Measurements from ENCODE around the gene WNT5B. TPM values are rescaled to one million over a fixed set of nuclear protein-coding genes. Genes with fewer than 3 reads are reported as not detected.
A peak's percentile ranks its signal among the peaks of the same experiment; 100 is the strongest.

Gene WNT5B
- total RNA-seq, result 7.3 TPM

DNA sequence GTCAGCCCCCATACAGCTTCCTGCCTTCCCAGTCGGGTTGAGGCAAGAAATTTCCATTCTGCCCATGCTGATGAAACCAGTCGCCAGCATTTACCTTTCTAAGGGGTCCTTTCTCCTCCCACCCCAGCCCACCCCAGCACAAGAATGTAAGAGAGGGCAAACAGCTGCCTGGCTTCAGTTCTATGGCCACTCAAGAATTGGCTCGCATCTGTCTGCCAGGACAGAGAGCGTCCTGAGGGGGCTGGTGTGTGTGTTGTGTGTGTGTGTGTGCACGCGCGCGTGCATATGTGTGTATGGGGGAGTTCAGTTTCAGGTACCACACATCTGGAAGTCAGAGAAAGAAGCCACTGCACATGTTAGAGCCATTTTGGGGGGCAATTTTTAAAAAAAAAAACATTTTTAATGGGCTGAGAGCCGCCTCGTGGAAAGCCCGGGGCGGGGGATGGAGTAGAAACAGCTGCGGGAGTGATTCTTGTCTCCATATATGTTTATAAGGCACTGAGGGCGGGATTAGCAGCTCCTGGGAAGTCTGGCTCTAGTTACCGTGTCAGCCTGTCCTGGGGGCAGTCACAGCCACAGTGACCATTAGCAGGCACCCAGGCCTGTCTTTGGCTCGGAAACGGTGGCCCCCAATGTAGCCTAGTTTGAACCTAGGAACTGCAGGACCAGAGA lies at the start of gene WNT5B:
TSS of gene WNT5B (plus strand) at position 566 of the 672 bp plus-strand sequence. CDS start 2,124 bp downstream, outside the sequence.
- no peak for DNase-seq (ENCODE audit: low spot score)

DNA sequence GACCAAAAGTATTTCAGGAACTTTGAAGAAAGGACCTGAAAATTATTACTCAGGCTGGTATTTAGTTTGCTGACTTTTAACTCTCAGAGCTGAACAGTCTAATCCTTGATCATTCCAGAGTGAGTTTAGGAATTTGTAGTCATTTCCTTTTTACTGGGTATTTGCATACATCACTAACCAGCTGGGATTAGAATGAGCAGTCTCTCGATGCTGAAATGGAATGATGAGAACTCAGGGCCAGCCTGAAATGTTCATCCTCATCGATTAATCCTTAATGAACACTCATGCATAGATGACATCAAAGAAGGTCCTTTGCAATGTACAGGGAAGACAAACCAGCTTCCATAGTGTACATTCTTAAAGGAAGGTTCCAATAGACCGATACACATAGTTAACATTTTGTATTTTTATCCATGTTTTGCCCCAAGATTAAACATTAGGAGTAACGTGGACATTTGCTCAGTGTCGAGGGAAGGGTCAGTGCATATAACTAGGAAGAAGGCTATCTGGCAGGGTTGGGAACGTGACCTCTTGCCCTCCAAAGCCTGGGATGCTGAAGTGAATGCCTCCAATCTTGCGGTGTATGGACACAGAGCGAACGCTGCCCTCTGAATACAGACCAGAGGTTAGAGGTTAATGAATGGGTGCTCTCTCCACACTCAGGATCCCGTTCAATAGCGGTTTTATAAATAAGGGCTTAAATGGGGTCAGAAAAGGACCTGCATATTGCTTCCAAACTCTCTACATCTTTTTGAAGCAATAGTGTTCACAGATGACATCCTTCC lies 49.2 kb upstream of the WNT5B start:
- DNase-seq (ENCODE audit: low spot score), result no peak

DNA sequence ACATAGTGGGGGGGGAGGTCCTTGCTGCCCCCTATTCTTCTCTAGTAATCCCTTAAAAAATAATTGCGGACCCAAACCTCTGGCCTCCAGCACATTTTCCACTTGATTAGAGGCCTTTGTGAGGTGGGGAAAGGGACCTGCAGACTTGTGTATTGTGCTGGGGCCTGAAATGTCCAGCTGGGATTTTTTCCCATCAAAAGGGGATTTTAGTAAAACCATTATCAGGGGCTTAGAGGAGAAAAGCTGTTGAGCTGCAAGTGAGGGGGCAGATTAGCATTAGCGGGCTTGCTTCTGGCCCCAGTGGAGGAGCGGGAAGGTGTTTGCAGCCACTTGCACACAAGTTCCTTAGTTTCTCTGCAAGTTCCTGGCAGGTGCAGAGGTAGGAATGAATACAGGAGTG lies 48.5 kb upstream of the WNT5B start:
- no peak for DNase-seq (ENCODE audit: low spot score)

GRCh38 chr12:1581973-1582708 lies 46.9 kb upstream of the WNT5B start:
- no peak for DNase-seq (ENCODE audit: low spot score)

- no peak for DNase-seq (ENCODE audit: low spot score)
These were observed 46.4 kb upstream of the WNT5B start for GRCh38 chr12:1582709-1583050.

DNA sequence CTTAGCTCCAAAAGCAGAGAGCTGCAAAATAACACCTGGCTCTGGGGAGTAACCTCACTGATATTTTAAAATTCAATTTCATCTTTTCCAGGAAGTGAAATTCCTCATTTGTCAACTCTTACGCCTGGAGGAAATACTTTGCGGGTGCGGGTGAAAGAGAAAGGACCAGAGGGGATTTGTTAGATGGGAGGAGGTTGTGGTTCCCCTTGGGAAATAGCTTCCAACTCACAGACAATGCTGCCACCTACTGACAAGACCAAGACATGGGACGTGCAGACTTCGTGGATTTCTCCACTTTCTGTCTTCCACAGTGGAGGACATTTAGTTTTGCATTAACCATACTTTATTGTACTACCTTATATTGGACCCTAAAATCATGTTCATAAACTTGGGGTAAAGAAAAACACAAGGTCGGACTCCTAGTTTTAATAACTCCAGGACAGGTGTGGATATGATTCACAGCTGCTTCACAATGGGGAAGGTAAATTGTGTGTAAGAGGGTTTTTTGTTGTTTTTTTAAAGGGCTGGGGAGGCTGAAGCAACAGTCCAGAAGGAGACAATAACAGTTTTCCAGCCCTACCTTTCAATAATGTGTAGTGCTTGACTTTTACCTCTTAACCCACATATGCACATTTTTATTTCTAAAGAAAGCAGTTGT lies 45.5 kb upstream of the WNT5B start:
- DNase-seq (ENCODE audit: low spot score), result peak; percentile 71

DNA sequence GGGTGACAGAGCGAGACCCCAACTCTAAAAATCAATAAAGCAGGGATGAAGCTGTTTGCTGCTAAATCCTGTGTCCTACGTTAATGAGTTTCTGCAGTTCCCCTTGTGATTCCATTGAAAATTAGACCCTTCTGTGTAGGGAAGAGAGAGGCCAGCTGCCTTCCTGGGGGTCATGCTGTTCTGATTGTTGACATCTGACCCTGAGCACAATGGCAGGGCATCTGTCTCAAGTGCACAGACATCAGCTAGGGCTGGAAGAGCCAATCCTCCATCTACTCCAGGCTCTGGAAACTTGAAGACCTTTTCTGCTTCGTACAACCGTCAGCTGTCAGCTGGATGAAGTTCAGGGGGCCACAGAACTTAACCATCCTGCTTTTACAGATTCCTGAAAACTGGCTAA lies 44.7 kb upstream of the WNT5B start:
- no peak for DNase-seq (ENCODE audit: low spot score)

- DNase-seq (ENCODE audit: low spot score), result no peak
These were observed 41.0 kb upstream of the WNT5B start for GRCh38 chr12:1587927-1588574.

DNA sequence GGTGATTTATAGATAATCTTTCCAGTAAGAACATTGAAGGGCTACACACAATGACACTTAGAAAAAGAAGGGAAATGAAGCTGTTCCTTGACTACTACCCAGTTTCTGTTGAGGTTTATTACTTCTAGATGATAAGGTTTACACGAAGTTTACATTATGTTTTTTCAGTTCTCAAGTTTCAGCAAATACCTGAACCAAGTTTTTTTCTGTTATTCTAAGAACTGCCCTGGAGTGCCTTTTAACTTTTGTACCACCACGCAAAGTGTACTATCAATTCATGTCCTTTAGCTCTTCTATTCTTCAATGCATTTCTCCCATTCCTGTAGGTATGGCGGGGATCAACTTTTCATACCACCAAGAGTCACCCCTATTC lies 40.5 kb upstream of the WNT5B start:
- DNase-seq (ENCODE audit: low spot score), result no peak

GRCh38 chr12:1590221-1590979 lies 38.6 kb upstream of the WNT5B start:
- no peak for DNase-seq (ENCODE audit: low spot score)

- peak; percentile 22 for DNase-seq (ENCODE audit: low spot score)
These were observed 38.0 kb upstream of the WNT5B start for GRCh38 chr12:1591034-1591433.

- DNase-seq (ENCODE audit: low spot score), result no peak
These were observed 37.5 kb upstream of the WNT5B start for GRCh38 chr12:1591543-1591942.

DNA sequence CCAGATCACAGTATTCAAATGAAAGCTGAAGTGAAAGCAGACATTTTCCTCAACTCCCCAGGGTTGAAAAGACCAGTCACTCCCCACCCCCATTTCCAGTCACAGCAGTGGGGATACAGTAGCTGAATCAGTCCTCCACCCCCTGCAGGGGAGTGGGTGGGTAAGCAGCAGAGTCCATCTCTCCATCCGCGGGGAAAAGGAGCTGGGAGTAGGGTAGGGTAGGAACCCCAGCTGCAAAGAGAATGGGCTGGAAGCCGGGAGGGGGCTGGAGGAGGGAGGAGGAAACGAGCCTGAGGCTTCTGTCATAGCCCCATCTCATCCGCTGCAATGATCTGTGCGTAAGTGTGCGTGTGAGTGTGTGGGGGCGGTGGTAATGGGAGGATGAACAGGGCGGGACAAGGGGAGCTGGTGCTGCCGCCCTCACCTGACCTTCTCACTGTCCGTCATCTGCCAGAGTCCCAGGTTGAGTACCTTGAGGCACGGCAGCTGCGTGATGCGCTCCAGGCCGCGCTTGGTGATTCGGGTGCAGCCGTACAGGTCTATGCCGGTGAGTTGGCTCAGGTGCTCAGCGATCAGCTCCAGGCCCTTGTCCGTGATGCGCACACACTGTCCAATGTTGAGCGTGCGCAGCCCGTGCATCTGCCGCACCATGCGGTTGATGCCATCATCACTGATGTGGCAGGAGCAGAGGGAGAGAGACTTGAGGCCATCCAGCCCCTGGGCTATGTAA lies 36.4 kb upstream of the WNT5B start:
- peak; percentile 30 for DNase-seq (ENCODE audit: low spot score)

DNA sequence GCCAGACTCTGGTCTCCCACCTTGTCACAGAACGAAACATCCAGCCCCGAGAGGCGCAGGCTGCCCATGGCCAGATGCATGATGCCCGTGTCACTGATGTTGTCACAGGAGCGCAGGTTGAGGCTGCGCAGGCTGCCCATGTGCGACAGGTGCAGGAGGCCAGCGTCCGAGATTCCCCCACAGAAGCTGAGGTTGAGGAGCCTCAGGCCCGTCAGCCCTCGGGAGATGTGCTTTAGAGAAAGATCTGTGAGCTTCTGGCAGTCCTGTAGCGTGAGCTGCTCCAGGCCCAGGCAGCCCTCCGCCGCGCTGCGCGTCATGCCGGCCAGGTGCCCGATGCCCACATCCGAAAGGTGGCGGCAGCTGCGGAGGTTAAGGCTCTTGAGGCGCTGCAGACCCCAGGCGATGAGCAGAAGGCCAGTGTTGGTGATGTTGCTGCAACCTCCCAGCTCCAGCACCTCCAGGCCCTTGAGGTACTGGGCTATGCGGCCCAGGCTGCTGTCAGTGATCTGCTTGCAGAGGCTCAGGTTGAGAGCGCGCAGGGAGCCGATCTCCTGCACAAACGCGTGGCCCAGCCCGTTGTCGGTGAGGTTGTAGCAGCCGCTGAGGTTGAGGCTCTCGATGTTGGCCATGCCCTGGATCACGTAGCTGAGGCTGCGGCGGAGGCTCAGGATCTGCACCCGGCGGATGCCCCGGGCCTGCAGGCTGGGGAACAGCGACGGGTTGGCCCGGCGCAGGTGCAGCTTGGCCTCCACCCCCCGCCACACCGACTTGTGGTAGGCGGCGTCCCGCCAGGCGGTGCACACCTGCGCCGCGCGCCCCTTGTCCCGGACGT lies 35.6 kb upstream of the WNT5B start:
- peak; percentile 40 for DNase-seq (ENCODE audit: low spot score)

DNA sequence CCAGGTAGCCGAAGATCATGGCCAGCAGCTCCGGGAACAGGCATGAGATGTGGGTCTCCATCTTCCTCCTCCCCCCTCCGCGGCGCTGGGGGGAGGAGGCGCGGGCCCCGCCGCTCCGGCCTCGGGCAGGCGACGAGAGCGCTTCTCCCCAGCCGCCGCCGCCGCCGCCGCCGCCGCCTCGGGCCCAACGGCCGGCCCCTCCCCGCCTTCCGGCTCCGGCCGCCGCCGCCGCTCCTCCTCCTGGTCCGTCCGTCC lies 35.1 kb upstream of the WNT5B start:
- no peak for DNase-seq (ENCODE audit: low spot score)

- peak; percentile 93 for DNase-seq (ENCODE audit: low spot score)
These were observed 34.6 kb upstream of the WNT5B start, which contains the start of gene FBXL14 for GRCh38 chr12:1594261-1595025. Gene FBXL14, minus strand, starts transcription at chr12:1594581. Its CDS starts 515 bp downstream, at chr12:1594066.

DNA sequence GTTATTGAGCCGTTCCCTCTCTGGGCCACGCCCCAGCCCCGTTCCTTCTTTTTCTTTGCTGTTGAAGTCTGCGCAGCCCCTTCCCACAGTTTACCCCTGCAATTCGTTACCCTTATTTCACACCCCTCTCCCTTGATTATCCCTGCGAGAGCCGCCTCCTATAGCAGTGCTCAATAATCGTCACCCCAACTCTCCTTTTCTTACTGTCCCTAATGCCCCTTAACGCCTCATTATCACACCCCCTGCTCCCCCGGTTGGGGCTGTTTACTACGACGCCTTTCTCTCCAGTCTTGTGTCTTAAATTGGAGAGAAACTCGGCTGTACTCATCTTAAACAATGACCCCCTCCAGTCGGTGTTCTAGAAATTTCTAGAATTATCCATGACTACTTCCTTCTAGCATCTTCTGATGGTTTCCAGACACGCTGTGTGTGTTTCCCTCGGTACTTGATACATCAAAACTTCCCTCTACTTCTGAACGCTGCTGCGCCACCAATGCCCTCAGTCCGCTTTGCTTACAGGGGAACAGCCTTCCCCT lies 33.9 kb upstream of the WNT5B start:
- peak; percentile 34 for DNase-seq (ENCODE audit: low spot score)

DNA sequence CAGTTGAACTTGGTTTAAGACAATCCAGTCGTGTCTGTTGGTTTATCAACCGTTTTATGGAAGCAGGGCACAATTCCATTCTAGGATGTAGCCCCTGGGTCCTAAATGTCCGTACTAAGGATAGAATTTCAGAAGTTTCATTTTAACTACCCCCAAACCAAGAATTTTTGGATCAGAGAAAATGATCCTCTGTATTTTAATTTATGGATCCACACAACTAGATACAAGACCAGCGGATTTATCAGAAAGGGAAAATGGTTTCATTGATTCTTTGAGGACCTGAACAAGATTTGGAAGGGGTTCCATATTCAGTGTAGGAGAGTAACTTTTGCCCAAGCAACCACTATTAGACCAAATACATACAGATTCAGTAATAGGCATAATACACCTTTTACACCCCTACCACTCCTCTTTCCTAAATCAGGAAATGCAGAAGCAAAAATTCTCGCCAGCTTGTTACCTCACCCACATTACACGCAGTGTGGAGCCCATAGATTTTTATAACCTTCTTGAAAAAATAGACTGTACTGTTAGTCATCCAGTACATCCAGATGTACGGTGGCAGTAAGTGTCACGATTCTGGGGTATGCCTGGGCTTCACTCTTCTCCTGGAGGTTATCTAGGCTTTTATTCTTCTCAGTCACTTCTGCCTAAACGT lies 33.2 kb upstream of the WNT5B start:
- no peak for DNase-seq (ENCODE audit: low spot score)
